ENCODE results near the gene BCL2A1. TPM values are rescaled to one million over a fixed set of nuclear protein-coding genes. Genes with fewer than 3 reads are reported as not detected.

The BCL2A1 gene
- total RNA-seq, 1 experiment from 2014 or later: not detected

DNA sequence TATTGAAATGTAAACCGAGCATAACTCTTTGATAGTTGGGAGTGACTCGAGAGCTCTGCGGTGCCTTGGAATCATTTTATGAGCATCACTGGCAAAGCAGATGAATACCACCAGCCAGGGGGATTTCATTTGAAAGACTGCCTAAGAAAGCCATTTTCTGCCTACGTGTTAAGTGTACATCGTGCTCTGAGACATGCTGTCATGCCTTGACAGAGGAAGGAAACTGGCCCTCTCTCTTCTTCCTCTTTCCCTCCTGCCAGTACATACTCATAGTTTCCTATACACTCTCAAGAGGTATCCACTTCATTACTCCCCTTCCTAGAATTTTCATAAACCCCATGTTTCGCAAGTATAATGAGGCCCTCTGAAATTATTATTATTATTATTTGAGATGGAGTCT is 8.8 kb downstream of the BCL2A1 start:
- Mint-ChIP-seq H3K4me1 (ENCODE audit: low read depth, unreplicated experiment) (no peaks in the 10 kb centered on the region), H3K4me3 (ENCODE audit: unreplicated experiment) (no peak overlapping the region), H3K9me3 (ENCODE audit: unreplicated experiment) (no peaks in the 10 kb centered on the region), H3K27me3 (ENCODE audit: insufficient read depth, unreplicated experiment) (no peaks in the 10 kb centered on the region), H3K36me3 (ENCODE audit: insufficient read depth, unreplicated experiment) (no peaks in the 10 kb centered on the region), H3K27ac (ENCODE audit: unreplicated experiment) (no peak overlapping the region)
- H3K4me3 ChIP-seq (ENCODE audit: low read depth, low read length): no peak overlapping the region
- H3K27me3 ChIP-seq (replicated peaks; ENCODE audit: control insufficient read depth, insufficient read depth, low read length): no peaks in the 10 kb centered on the region
- POLR2A ChIA-PET: no interaction called here
- intact Hi-C loops (cut with micrococcal nuclease; ENCODE audit: unreplicated experiment): no loop called here
- H3K9me3 ChIP-seq: no peaks in the 10 kb centered on the region
- TF ChIP-seq, protein P1, sequence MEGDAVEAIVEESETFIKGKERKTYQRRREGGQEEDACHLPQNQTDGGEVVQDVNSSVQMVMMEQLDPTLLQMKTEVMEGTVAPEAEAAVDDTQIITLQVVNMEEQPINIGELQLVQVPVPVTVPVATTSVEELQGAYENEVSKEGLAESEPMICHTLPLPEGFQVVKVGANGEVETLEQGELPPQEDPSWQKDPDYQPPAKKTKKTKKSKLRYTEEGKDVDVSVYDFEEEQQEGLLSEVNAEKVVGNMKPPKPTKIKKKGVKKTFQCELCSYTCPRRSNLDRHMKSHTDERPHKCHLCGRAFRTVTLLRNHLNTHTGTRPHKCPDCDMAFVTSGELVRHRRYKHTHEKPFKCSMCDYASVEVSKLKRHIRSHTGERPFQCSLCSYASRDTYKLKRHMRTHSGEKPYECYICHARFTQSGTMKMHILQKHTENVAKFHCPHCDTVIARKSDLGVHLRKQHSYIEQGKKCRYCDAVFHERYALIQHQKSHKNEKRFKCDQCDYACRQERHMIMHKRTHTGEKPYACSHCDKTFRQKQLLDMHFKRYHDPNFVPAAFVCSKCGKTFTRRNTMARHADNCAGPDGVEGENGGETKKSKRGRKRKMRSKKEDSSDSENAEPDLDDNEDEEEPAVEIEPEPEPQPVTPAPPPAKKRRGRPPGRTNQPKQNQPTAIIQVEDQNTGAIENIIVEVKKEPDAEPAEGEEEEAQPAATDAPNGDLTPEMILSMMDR (IDR thresholded peaks at IDR 0.05; ENCODE audit: insufficient read depth in 1 of 2, low read depth in 1 of 2, low read length in 1 of 2, severe bottlenecking in 1 of 2, unreplicated experiment in 1 of 2): no peak
- no peak for DNase-seq
- no peaks in the 10 kb centered on the region for H3K36me3 ChIP-seq (ENCODE audit: control insufficient read depth, insufficient read depth, low read length)
- CTCF ChIA-PET: no interaction called here
- H3K4me1 ChIP-seq: no peaks in the 10 kb centered on the region
- no TSS peak for BruUV-seq (replicated peaks)

DNA sequence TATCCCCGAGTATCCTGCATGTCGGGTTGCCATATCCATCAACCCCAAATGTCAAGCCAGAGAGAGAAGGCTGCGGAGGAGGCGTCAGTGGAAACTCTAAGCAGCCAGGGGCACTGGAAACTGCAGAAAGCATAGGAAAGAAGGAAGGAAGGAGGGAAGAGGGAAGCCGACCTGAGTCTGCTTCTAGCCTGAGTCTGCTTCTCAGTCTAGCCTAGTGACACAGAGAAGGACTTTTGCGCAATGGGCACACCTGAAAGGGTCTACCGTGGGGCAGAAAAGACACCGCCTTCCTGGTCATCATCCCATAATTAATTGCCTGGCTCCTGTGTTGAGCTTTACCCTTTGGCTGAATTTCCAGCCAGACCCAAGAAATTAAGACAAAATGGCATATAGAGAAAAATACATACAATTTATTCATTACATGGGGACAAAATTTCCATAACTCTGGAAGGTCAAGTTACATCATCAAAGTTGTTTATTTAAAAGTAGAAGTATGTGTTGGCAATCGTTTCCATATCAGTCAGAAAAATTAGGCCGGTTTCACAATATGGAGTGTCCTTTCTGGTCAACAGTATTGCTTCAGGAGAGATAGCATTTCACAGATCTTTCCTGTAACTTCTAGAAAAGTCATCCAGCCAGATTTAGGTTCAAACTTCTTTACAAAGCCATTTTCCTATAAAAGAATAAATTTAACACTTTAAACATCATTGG is 10.3 kb downstream of the BCL2A1 start:
- H3K9me3 ChIP-seq: no peaks in the 10 kb centered on the region
- H3K27ac Mint-ChIP-seq (ENCODE audit: unreplicated experiment): no peak overlapping the region
- H3K27me3 ChIP-seq (replicated peaks; ENCODE audit: control insufficient read depth, insufficient read depth, low read length): no peaks in the 10 kb centered on the region
- intact Hi-C loops (cut with micrococcal nuclease; ENCODE audit: unreplicated experiment): no loop called here
- no peaks in the 10 kb centered on the region for H3K36me3 Mint-ChIP-seq (ENCODE audit: insufficient read depth, unreplicated experiment)
- H3K4me3 Mint-ChIP-seq (ENCODE audit: unreplicated experiment): no peak overlapping the region
- no peak for DNase-seq
- no TSS peak for BruUV-seq (replicated peaks)
- CTCF ChIA-PET: no interaction called here
- no peaks in the 10 kb centered on the region for H3K9me3 Mint-ChIP-seq (ENCODE audit: unreplicated experiment)
- no peaks in the 10 kb centered on the region for H3K27me3 Mint-ChIP-seq (ENCODE audit: insufficient read depth, unreplicated experiment)
- POLR2A ChIA-PET: no interaction called here
- peaks cover 6% of the 10 kb centered on the region for H3K4me1 Mint-ChIP-seq (ENCODE audit: low read depth, unreplicated experiment)
- no peaks in the 10 kb centered on the region; the same call in 1 of the 2 replicates for H3K4me1 ChIP-seq
- no peak overlapping the region for H3K4me3 ChIP-seq (ENCODE audit: low read depth, low read length)
- TF ChIP-seq, protein P1 (IDR thresholded peaks at IDR 0.05; ENCODE audit: insufficient read depth in 1 of 2, low read depth in 1 of 2, low read length in 1 of 2, severe bottlenecking in 1 of 2, unreplicated experiment in 1 of 2): no peak
- H3K36me3 ChIP-seq (ENCODE audit: control insufficient read depth, insufficient read depth, low read length): no peaks in the 10 kb centered on the region

DNA sequence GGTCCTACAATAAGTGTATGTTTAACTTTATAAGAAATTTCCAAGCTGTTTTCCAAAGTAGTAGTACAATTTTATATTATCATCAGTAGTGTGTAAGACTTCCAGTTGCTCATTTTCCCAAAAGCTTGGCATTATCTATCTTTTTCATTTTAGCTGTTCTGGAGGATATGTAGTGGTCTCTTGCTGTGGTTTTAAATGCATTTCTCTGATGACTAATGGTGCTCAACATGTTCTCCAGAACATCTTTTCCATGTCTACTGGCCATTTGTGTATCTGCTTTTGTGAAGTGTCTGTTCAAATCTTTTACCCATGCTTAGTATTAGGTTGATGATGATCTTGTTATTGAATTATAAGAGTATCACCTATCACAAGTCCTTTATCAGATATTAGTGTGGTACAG is 13.3 kb downstream of the BCL2A1 start:
- DNase-seq: no peak
- TF ChIP-seq, protein P1 (IDR thresholded peaks at IDR 0.05; ENCODE audit: insufficient read depth in 1 of 2, low read depth in 1 of 2, low read length in 1 of 2, severe bottlenecking in 1 of 2, unreplicated experiment in 1 of 2): no peak
- H3K4me1 ChIP-seq: no peaks in the 10 kb centered on the region; the same call in 1 of the 2 replicates
- peaks cover 6% of the 10 kb centered on the region for H3K4me1 Mint-ChIP-seq (ENCODE audit: low read depth, unreplicated experiment)
- intact Hi-C loops (cut with micrococcal nuclease; ENCODE audit: unreplicated experiment): no loop called here
- H3K4me3 Mint-ChIP-seq (ENCODE audit: unreplicated experiment): no peak overlapping the region
- no peak overlapping the region for H3K27ac Mint-ChIP-seq (ENCODE audit: unreplicated experiment)
- no peaks in the 10 kb centered on the region for H3K36me3 ChIP-seq (ENCODE audit: control insufficient read depth, insufficient read depth, low read length)
- H3K27me3 Mint-ChIP-seq (ENCODE audit: insufficient read depth, unreplicated experiment): no peaks in the 10 kb centered on the region
- H3K36me3 Mint-ChIP-seq (ENCODE audit: insufficient read depth, unreplicated experiment): no peaks in the 10 kb centered on the region
- no peaks in the 10 kb centered on the region for H3K27me3 ChIP-seq (replicated peaks; ENCODE audit: control insufficient read depth, insufficient read depth, low read length)
- ChIA-PET CTCF (no interaction called here), POLR2A (no interaction called here)
- H3K9me3 Mint-ChIP-seq (ENCODE audit: unreplicated experiment): no peaks in the 10 kb centered on the region
- no peak overlapping the region for H3K4me3 ChIP-seq (ENCODE audit: low read depth, low read length)
- BruUV-seq (replicated peaks): no TSS peak
- H3K9me3 ChIP-seq: no peaks in the 10 kb centered on the region
